Suprapubic skin (tissue), 4 donors: Measurements from ENCODE around the gene GPAM. TPM values are rescaled to one million over a fixed set of nuclear protein-coding genes. Genes with fewer than 3 reads are reported as not detected.
A peak's percentile ranks its signal among the peaks of the same experiment; 100 is the strongest.

Source experiments
- DNase-seq, 2 donors: peaks; one replicate each; pipeline ENCODE4 v3.0.0-alpha.2; 2019; ENCODE audit warnings: low spot score in 2 of 2
- H3K27ac ChIP-seq: fragments of 200-600 bp; sonication (generic); one replicate; pipeline ENCODE4 v1.5.1; 2019
- H3K27me3 ChIP-seq: fragments of 200-600 bp; sonication (generic); one replicate; pipeline ENCODE4 v1.5.1; 2019
- H3K36me3 ChIP-seq: fragments of 200-600 bp; sonication (generic); one replicate; pipeline ENCODE4 v1.5.1; 2019
- H3K4me1 ChIP-seq: fragments of 200-600 bp; sonication (generic); one replicate; pipeline ENCODE4 v1.5.1; 2019
- H3K4me3 ChIP-seq: fragments of 200-600 bp; sonication (generic); one replicate; pipeline ENCODE4 v1.5.1; 2019; ENCODE audit warnings: mild to moderate bottlenecking
- H3K9me3 ChIP-seq: fragments of 200-600 bp; sonication (generic); one replicate; pipeline ENCODE4 v1.5.1; 2019
- CTCF ChIP-seq, 2 donors: fragments of 200-600 bp in 1 of 2; fragments of 450-650 bp in 1 of 2; sonication (generic) in 1 of 2; IDR thresholded peaks; one replicate each; pipeline ENCODE4 v1.5.1; 2016 to 2019; ENCODE audit warnings: antibody characterized with exemption in 2 of 2, mild to moderate bottlenecking in 1 of 2, moderate library complexity in 1 of 2
- EP300 ChIP-seq: sonication (generic); formaldehyde crosslinking; IDR thresholded peaks from one replicate; pipeline ENCODE4 v1.6.1; 2017; ENCODE audit warnings: antibody characterized with exemption
- POLR2A ChIP-seq, 2 donors: fragments of 450-650 bp; IDR thresholded peaks; one replicate each; pipeline ENCODE4 v1.6.1; 2017; ENCODE audit warnings: antibody characterized with exemption in 2 of 2, mild to moderate bottlenecking in 2 of 2, moderate library complexity in 2 of 2
- POLR2AphosphoS5 ChIP-seq, 3 donors: sonication (generic); formaldehyde crosslinking; IDR thresholded peaks; one replicate each; pipeline ENCODE4 v1.6.1; 2017; ENCODE audit warnings: antibody characterized with exemption in 3 of 3
- WGBS: methylation state at CpG from one replicate; pipeline ENCODE4 v1.1.5; 2018; 5-methylcytosine and 5-hydroxymethylcytosine counted together
- total RNA-seq, 4 donors: library from RNA; depleted of rRNA; stranded (reverse); fragments of >200 nt; gene quantifications; one replicate each; pipeline ENCODE4 v1.1.0, GENCODE V29; 2016

GPAM gene
- total RNA-seq, 4 donors from 2014 or later: 5.2 to 16.2 (median 6.8) TPM

GRCh38 chr10:112182784-112183328 is 709 bp downstream of the GPAM start:
- Histone ChIP-seq H3K27me3 (no peaks in the 10 kb centered on the region), H3K4me3 (peak overlapping the region; percentile 76), H3K27ac (no peak overlapping the region), H3K9me3 (peaks cover 5% of the 10 kb centered on the region), H3K36me3 (peaks cover 23% of the 10 kb centered on the region), H3K4me1 (peaks cover 20% of the 10 kb centered on the region)
- DNase-seq: no peak
- TF ChIP-seq EP300 (no peak), CTCF (IDR thresholded peaks at IDR 0.05) (no peak), POLR2A (IDR thresholded peaks at IDR 0.05) (no peak), POLR2AphosphoS5 (IDR thresholded peaks at IDR 0.05) (no peak)
- WGBS: 31% methylated on average over 10 of the region's 10 CpGs

GRCh38 chr10:112177247-112177646 is 6.3 kb downstream of the GPAM start:
- H3K4me3 ChIP-seq: no peak overlapping the region
- no peaks in the 10 kb centered on the region for H3K9me3 ChIP-seq
- H3K27me3 ChIP-seq: no peaks in the 10 kb centered on the region
- TF ChIP-seq POLR2AphosphoS5 (IDR thresholded peaks at IDR 0.05) (no peak), POLR2A (IDR thresholded peaks at IDR 0.05) (no peak), EP300 (no peak), CTCF (IDR thresholded peaks at IDR 0.05) (no peak)
- whole genome bisulfite sequencing: 81% methylated on average over 1 of the region's 1 CpG
- H3K27ac ChIP-seq: no peak overlapping the region
- peaks cover 3% of the 10 kb centered on the region for H3K4me1 ChIP-seq
- H3K36me3 ChIP-seq: peaks cover 65% of the 10 kb centered on the region
- no peak for DNase-seq

DNA sequence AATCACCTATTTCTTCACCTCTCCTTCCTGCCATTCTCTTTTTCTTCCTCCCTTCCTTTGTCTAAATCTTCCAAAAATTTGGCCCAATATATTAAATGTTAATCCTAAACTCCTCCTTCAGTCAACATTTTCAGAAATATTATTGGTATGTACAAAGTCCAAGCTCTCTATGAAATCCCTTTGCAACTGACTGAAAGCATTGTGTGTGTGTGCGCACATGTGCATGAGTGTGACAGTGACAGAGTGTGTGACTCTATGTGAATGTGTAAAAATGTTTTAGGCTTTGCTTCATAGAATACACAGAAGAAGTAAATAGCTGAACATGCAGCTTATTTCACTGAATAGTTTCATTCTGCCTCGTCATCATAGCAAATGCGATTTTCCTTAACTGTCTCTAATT is 7.0 kb downstream of the GPAM start:
- Histone ChIP-seq H3K27me3 (no peaks in the 10 kb centered on the region), H3K4me1 (no peaks in the 10 kb centered on the region), H3K4me3 (no peak overlapping the region), H3K9me3 (no peaks in the 10 kb centered on the region), H3K36me3 (peaks cover 68% of the 10 kb centered on the region), H3K27ac (no peak overlapping the region)
- no peak for DNase-seq
- 91% methylated on average over 3 of the region's 3 CpGs for WGBS
- TF ChIP-seq POLR2A (IDR thresholded peaks at IDR 0.05): no peak
- TF ChIP-seq POLR2AphosphoS5 (IDR thresholded peaks at IDR 0.05): no peak
- TF ChIP-seq CTCF (IDR thresholded peaks at IDR 0.05): no peak
- no peak for TF ChIP-seq EP300

DNA sequence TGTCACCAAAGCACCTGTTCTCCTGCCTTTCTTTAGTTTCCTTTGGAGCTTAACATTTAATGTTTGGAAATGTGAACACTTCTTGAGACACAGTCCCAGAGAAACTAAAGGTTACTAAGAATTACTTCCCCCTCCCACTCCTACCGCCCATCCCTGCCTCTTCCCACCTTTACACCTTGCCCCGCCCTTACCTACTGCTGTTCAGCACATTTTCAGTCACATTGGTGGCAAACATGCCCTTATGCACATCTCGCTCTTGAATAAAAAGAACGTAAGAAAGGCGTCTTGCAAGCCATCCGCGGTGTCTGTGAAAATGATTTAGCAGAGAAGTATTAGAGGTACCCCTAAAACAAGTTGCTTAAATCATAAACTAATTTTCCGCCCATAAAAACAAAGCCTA is 8.2 kb downstream of the GPAM start:
- TF ChIP-seq POLR2A (IDR thresholded peaks at IDR 0.05) (no peak), EP300 (no peak), CTCF (IDR thresholded peaks at IDR 0.05) (no peak), POLR2AphosphoS5 (IDR thresholded peaks at IDR 0.05) (no peak)
- WGBS: 95% methylated on average over 8 of the region's 8 CpGs
- Histone ChIP-seq H3K36me3 (peaks cover 74% of the 10 kb centered on the region), H3K4me3 (no peak overlapping the region), H3K4me1 (no peaks in the 10 kb centered on the region), H3K27ac (no peak overlapping the region), H3K9me3 (no peaks in the 10 kb centered on the region), H3K27me3 (no peaks in the 10 kb centered on the region)
- no peak for DNase-seq

- no peak overlapping the region for H3K27ac ChIP-seq
- H3K4me1 ChIP-seq: no peaks in the 10 kb centered on the region
- WGBS: 89% methylated on average over 4 of the region's 4 CpGs
- H3K27me3 ChIP-seq: no peaks in the 10 kb centered on the region
- TF ChIP-seq POLR2AphosphoS5 (IDR thresholded peaks at IDR 0.05) (no peak), EP300 (no peak), POLR2A (IDR thresholded peaks at IDR 0.05) (no peak), CTCF (IDR thresholded peaks at IDR 0.05) (no peak)
- no peak for DNase-seq
- no peak overlapping the region for H3K4me3 ChIP-seq
- no peaks in the 10 kb centered on the region for H3K9me3 ChIP-seq
- peaks cover 77% of the 10 kb centered on the region for H3K36me3 ChIP-seq
Measured at GRCh38 chr10:112173206-112173605, 10.4 kb downstream of the GPAM start.
